ENCODE measurements around the gene LRCH3.

The LRCH3 gene

GRCh38 chr3:197758512-197758911 lies 32.5 kb upstream of the LRCH3 start:
- in situ Hi-C loops (cut with MboI; ENCODE audit: low sequenced_read_pairs, unreplicated experiment), result no loop called here
- DNase-seq (ENCODE audit: low spot score), result no peak
- TF ChIP-seq CTCF (IDR thresholded peaks at IDR 0.05; ENCODE audit: borderline replicate concordance, control extremely low read depth, extremely low read depth, insufficient read depth, missing control alignments), result no peak

- no peak for TF ChIP-seq CTCF (IDR thresholded peaks at IDR 0.05; ENCODE audit: borderline replicate concordance, control extremely low read depth, extremely low read depth, insufficient read depth, missing control alignments)
- DNase-seq (ENCODE audit: low spot score), result no peak
- in situ Hi-C loops (cut with MboI; ENCODE audit: low sequenced_read_pairs, unreplicated experiment), result no loop called here
These were observed 29.3 kb upstream of the LRCH3 start for GRCh38 chr3:197761784-197762183.

DNA sequence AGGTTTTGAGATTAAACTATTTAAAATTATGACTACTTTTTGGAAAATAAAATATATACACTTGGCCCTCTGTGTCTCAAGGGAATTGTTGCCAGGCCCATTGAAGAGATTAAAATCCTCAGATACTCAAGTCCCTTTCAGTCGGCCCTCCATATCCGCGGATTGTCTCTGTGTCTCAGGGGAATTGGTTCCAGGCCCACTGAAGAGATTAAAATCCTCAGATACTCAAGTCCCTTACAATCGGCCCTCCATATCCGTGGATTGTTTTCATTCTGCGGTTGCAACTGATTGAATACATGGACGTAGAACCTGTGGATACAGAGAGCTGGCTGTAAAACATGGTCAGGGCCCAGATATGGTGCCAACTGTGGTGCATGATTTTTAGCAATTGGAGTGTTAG lies 15.7 kb upstream of the LRCH3 start:
- no peak for TF ChIP-seq CTCF (IDR thresholded peaks at IDR 0.05; ENCODE audit: borderline replicate concordance, control extremely low read depth, extremely low read depth, insufficient read depth, missing control alignments)
- in situ Hi-C loops (cut with MboI; ENCODE audit: low sequenced_read_pairs, unreplicated experiment), result no loop called here
- no peak for DNase-seq (ENCODE audit: low spot score)

GRCh38 chr3:197782230-197782629 lies 8.8 kb upstream of the LRCH3 start:
- no peak for TF ChIP-seq CTCF (IDR thresholded peaks at IDR 0.05; ENCODE audit: borderline replicate concordance, control extremely low read depth, extremely low read depth, insufficient read depth, missing control alignments)
- in situ Hi-C loops (cut with MboI; ENCODE audit: low sequenced_read_pairs, unreplicated experiment), result no loop called here
- DNase-seq (ENCODE audit: low spot score), result peak; percentile 32

- no peak for DNase-seq (ENCODE audit: low spot score)
- TF ChIP-seq CTCF (IDR thresholded peaks at IDR 0.05; ENCODE audit: borderline replicate concordance, control extremely low read depth, extremely low read depth, insufficient read depth, missing control alignments), result no peak
These were observed 7.0 kb upstream of the LRCH3 start for GRCh38 chr3:197784019-197784585.

GRCh38 chr3:197787412-197787811 lies 3.6 kb upstream of the LRCH3 start:
- no peak for TF ChIP-seq CTCF (IDR thresholded peaks at IDR 0.05; ENCODE audit: borderline replicate concordance, control extremely low read depth, extremely low read depth, insufficient read depth, missing control alignments)
- in situ Hi-C loops (cut with MboI; ENCODE audit: low sequenced_read_pairs, unreplicated experiment), result no loop called here
- no peak for DNase-seq (ENCODE audit: low spot score)

More at GRCh38 chr3:197784019-197784585, 7.0 kb upstream of the LRCH3 start:
- in situ Hi-C loops (cut with MboI; ENCODE audit: low sequenced_read_pairs, unreplicated experiment), result no loop called here

Data from GM13976 (cell line).